Suprapubic skin (tissue), 4 donors: ENCODE results near the gene IGF2BP3.

Experiments used
- POLR2A ChIP-seq, 2 donors: fragments of 450-650 bp; IDR thresholded peaks; one replicate each; pipeline ENCODE4 v1.6.1; 2017; ENCODE audit warnings: antibody characterized with exemption in 2 of 2, mild to moderate bottlenecking in 2 of 2, moderate library complexity in 2 of 2
- POLR2AphosphoS5 ChIP-seq, 3 donors: sonication (generic); formaldehyde crosslinking; IDR thresholded peaks; one replicate each; pipeline ENCODE4 v1.6.1; 2017; ENCODE audit warnings: antibody characterized with exemption in 3 of 3

DNA sequence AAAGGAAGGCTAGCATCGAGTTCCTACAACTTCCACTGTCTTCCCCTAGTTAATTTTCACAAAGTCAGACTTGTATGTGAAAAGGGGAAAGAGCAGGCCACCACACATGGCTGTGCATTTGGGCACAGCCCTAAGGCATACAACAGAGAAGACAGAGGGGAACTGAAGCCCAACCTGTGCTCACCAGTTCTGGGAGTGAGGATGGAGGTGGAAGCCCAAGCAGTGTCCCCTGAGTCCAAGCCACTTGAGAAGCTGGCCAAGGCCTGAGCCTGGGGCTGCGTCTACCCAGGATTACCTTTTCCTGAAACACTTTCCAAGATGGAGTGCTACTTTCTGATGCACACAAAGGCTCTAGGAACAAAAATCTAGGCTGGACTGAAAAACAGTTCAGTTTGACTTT lies 203.4 kb downstream of the IGF2BP3 start:
- TF ChIP-seq POLR2A (IDR thresholded peaks at IDR 0.05) (no peak), POLR2AphosphoS5 (IDR thresholded peaks at IDR 0.05) (no peak)
